ENCODE data around the gene RAX. TPM values are rescaled to one million over a fixed set of nuclear protein-coding genes. Genes with fewer than 3 reads are reported as not detected.

Gene RAX
- total RNA-seq, 1 experiment from 2014 or later, result 0.37 TPM

DNA sequence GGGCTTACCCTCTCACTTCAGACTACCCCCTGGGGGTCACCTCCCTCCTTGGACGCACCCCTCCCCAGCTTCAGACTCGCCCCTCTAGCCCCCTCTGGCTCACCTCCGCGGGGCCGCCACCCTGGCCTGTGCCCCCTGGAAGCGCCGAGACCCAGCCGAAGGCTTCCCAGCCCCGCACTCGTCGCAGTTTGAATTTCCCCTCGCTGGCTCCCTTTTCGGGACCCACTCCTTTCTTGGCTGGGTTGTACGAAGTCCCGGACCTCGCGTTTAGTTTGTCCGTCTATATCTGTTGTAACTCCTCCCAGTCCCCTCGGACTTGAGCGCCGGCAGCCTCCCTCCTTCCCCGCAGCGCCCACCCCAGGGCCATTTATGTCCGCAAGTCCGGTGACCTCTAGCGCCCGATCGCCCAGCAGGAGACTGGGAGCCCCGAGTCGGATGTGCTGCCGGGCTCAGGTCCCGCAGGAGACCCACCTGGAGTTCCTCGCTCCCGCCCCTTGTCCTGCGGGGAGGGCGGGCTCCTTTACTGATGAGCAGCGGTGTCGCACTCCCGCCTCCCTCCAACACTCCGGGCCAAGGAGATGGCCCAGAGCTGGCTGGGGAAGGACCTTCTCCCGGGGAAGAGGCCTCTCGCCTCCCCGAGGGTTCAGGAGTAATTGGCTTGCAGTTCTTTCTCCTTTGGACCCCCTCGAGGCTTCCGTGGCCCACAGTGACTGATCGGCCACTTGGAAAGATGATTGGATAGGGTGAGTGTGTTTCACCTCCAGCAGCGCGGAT lies 692 bp upstream of the RAX start:
- Histone ChIP-seq H4K20me1 (ENCODE audit: control insufficient read depth, insufficient read depth, insufficient read length) (no peaks in the 10 kb centered on the region), H3K4me1 (ENCODE audit: insufficient read depth, low read length) (no peaks in the 10 kb centered on the region), H3K4me2 (ENCODE audit: insufficient read depth, insufficient read length, low read length) (peak overlapping the region; percentile 48), H4K8ac (replicated peaks; ENCODE audit: insufficient read length, low read depth, low read length) (no peak overlapping the region), H4K91ac (ENCODE audit: insufficient read length, low read depth, low read length) (no peak overlapping the region), H3K14ac (ENCODE audit: insufficient read depth, low read length) (no peak overlapping the region), H3K23me2 (ENCODE audit: insufficient read length, low read depth, low read length, poor library complexity, severe bottlenecking) (peaks cover 13% of the 10 kb centered on the region), H2BK20ac (ENCODE audit: low read depth, low read length, poor library complexity, severe bottlenecking) (no peak overlapping the region), H3K9me3 (ENCODE audit: control insufficient read depth, low read depth, low read length) (no peaks in the 10 kb centered on the region), H3K56ac (ENCODE audit: insufficient read length, low read depth, low read length) (no peak overlapping the region), H2AFZ (ENCODE audit: low read length) (no peak overlapping the region), H3K27me3 (ENCODE audit: insufficient read depth, low read length) (peaks cover 66% of the 10 kb centered on the region), H2AK5ac (ENCODE audit: insufficient read length, low read length) (no peak overlapping the region), H3K79me1 (ENCODE audit: insufficient read depth, low read depth, low read length, poor library complexity, severe bottlenecking) (no peaks in the 10 kb centered on the region), H2BK15ac (ENCODE audit: low read depth, low read length) (no peak overlapping the region), H3K9ac (ENCODE audit: extremely low read depth, insufficient read length, low read length) (no peak overlapping the region), H3K27ac (ENCODE audit: insufficient read length, low read depth, low read length) (no peak overlapping the region), H3T11ph (ENCODE audit: low read length) (no peak overlapping the region), H2BK12ac (ENCODE audit: insufficient read length, low read depth, low read length) (no peak overlapping the region), H3K18ac (ENCODE audit: insufficient read length, low read depth, low read length) (no peak overlapping the region), H3K79me2 (ENCODE audit: insufficient read depth, low read length) (no peaks in the 10 kb centered on the region), H3K4ac (ENCODE audit: low read depth, low read length) (no peak overlapping the region), H2BK120ac (ENCODE audit: low read depth, low read length, poor library complexity, severe bottlenecking) (no peak overlapping the region), H3K23ac (ENCODE audit: insufficient read length, low read depth, low read length) (no peak overlapping the region), H4K5ac (ENCODE audit: insufficient read length, low read depth, low read length) (no peak overlapping the region), H2BK5ac (ENCODE audit: insufficient read length, low read length) (no peak overlapping the region)
- peaks cover 97% of the 10 kb centered on the region for H3K27me3 Mint-ChIP-seq (ENCODE audit: low read depth)
- no peaks in the 10 kb centered on the region for H3K36me3 Mint-ChIP-seq (ENCODE audit: insufficient read depth in 1 of 3, low read depth in 3 of 3)
- H3K4me1 Mint-ChIP-seq, result peaks cover 29 to 36% of the 10 kb centered on the region in 2 experiments
- H3K9me3 Mint-ChIP-seq, result peaks cover 0 to 5% of the 10 kb centered on the region in 2 experiments; a peak in 1 of 5 replicates
- TF ChIP-seq, protein P1, sequence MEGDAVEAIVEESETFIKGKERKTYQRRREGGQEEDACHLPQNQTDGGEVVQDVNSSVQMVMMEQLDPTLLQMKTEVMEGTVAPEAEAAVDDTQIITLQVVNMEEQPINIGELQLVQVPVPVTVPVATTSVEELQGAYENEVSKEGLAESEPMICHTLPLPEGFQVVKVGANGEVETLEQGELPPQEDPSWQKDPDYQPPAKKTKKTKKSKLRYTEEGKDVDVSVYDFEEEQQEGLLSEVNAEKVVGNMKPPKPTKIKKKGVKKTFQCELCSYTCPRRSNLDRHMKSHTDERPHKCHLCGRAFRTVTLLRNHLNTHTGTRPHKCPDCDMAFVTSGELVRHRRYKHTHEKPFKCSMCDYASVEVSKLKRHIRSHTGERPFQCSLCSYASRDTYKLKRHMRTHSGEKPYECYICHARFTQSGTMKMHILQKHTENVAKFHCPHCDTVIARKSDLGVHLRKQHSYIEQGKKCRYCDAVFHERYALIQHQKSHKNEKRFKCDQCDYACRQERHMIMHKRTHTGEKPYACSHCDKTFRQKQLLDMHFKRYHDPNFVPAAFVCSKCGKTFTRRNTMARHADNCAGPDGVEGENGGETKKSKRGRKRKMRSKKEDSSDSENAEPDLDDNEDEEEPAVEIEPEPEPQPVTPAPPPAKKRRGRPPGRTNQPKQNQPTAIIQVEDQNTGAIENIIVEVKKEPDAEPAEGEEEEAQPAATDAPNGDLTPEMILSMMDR (conservative IDR thresholded peaks at IDR 0.05), result no peak
- H3K4me3 Mint-ChIP-seq, result peak overlapping the region; percentile 63 to 92
- WGBS (ENCODE audit: extremely low coverage, insufficient read length, low lambda C conversion rate), result no CpG with 5 or more reads among the region's 48 CpGs
- peak; percentile 60 for DNase-seq
- H3K27ac Mint-ChIP-seq, result no peak overlapping the region
